PFSK-1 (cell line): ENCODE data around the gene COX8C.

Source experiments
- FOXP2 ChIP-seq: optimal IDR thresholded peaks from 2 replicates; pipeline ENCODE3; 2011; ENCODE audit warnings: borderline replicate concordance, control low read depth, inconsistent platforms; ENCODE audit not compliant: insufficient read depth; ENCODE audit errors: extremely low read length, extremely low read depth
- POLR2AphosphoS5 ChIP-seq: IDR thresholded peaks from 2 replicates; pipeline ENCODE4 v1.6.1; 2012; ENCODE audit warnings: low read depth, mild to moderate bottlenecking, control low read depth, low read length, moderate library complexity
- SIN3A ChIP-seq: IDR thresholded peaks from 2 replicates; pipeline ENCODE4 v1.6.1; 2012; ENCODE audit warnings: mild to moderate bottlenecking, low read length, moderate library complexity, borderline replicate concordance; ENCODE audit not compliant: insufficient read depth
- TAF1 ChIP-seq: IDR thresholded peaks from 2 replicates; pipeline ENCODE4 v1.6.1; 2012; ENCODE audit warnings: low read length, control low read depth, borderline replicate concordance; ENCODE audit not compliant: insufficient read depth
- TF ChIP-seq, protein P1 (sequence below), 2 experiments: IDR thresholded peaks; 2 replicates each; pipeline versions ENCODE4 v1.6.1 to v1.8.0; 2011 to 2012; ENCODE audit warnings: low read depth in 2 of 2, low read length in 2 of 2, control low read depth in 1 of 2, inconsistent platforms in 1 of 2, mild to moderate bottlenecking in 1 of 2, moderate library complexity in 1 of 2; ENCODE audit not compliant: insufficient read depth in 1 of 2

The COX8C gene

GRCh38 chr14:93328546-93328945 lies 18.4 kb upstream of the COX8C start:
- TF ChIP-seq FOXP2: no peak
- TF ChIP-seq, protein P1, sequence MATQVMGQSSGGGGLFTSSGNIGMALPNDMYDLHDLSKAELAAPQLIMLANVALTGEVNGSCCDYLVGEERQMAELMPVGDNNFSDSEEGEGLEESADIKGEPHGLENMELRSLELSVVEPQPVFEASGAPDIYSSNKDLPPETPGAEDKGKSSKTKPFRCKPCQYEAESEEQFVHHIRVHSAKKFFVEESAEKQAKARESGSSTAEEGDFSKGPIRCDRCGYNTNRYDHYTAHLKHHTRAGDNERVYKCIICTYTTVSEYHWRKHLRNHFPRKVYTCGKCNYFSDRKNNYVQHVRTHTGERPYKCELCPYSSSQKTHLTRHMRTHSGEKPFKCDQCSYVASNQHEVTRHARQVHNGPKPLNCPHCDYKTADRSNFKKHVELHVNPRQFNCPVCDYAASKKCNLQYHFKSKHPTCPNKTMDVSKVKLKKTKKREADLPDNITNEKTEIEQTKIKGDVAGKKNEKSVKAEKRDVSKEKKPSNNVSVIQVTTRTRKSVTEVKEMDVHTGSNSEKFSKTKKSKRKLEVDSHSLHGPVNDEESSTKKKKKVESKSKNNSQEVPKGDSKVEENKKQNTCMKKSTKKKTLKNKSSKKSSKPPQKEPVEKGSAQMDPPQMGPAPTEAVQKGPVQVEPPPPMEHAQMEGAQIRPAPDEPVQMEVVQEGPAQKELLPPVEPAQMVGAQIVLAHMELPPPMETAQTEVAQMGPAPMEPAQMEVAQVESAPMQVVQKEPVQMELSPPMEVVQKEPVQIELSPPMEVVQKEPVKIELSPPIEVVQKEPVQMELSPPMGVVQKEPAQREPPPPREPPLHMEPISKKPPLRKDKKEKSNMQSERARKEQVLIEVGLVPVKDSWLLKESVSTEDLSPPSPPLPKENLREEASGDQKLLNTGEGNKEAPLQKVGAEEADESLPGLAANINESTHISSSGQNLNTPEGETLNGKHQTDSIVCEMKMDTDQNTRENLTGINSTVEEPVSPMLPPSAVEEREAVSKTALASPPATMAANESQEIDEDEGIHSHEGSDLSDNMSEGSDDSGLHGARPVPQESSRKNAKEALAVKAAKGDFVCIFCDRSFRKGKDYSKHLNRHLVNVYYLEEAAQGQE (IDR thresholded peaks at IDR 0.05; ENCODE audit: insufficient read depth in 1 of 2, low read depth in 2 of 2, low read length in 2 of 2): no peak
- no peak for TF ChIP-seq POLR2AphosphoS5
- TF ChIP-seq SIN3A: no peak
- no peak for TF ChIP-seq TAF1

GRCh38 chr14:93329965-93330608 lies 16.9 kb upstream of the COX8C start:
- TF ChIP-seq FOXP2: no peak
- TF ChIP-seq, protein P1 (IDR thresholded peaks at IDR 0.05; ENCODE audit: insufficient read depth in 1 of 2, low read depth in 2 of 2, low read length in 2 of 2): no peak
- TF ChIP-seq TAF1: no peak
- no peak for TF ChIP-seq POLR2AphosphoS5
- no peak for TF ChIP-seq SIN3A

GRCh38 chr14:93330609-93331000 lies 16.4 kb upstream of the COX8C start:
- TF ChIP-seq POLR2AphosphoS5 (no peak), SIN3A (no peak), TAF1 (no peak), FOXP2 (no peak)
- TF ChIP-seq, protein P1 (IDR thresholded peaks at IDR 0.05; ENCODE audit: insufficient read depth in 1 of 2, low read depth in 2 of 2, low read length in 2 of 2): no peak

DNA sequence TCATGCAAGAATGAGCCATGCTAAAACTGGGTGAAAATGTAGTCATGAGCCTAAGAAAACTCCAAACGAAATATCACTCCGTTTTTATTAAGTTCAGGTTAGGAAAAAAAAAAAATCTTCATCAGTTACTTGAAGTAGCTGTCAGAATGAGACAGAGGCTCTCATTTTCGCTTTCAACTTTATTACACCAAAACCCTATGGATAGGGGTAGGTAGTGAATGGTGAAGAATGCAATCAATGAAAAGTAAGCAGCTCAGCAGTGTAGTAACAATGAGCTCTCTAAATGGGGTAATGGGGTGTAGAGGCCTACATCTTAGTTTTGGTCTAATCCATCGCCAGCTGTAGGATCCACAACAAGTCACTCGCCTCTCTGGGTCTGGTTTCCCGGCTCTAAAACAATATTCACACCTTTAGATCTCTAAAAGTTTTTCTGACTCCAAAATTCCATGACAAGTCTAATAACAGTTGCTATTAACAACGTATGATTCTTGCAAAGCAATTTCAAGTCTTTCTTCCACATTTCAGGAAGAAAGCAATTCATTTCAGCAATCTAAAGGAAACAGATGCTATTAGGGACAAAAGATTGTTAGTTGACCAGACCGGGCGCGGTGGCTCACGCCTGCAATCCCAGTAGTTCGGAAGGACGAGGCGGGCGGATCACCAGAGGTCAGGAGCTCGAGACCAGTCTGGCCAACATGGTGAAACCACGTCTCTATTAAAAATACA lies 15.8 kb upstream of the COX8C start:
- TF ChIP-seq, protein P1 (IDR thresholded peaks at IDR 0.05; ENCODE audit: insufficient read depth in 1 of 2, low read depth in 2 of 2, low read length in 2 of 2): no peak
- TF ChIP-seq TAF1 (no peak), SIN3A (no peak), FOXP2 (no peak), POLR2AphosphoS5 (no peak)
